SK-N-SH treated with all-trans-retinoic acid at 6 μM for 48 hours (cell line): ENCODE measurements around the gene TARS2.

Experiments
- ATAC-seq: fragments of 200-7000 bp; cut with Tn5 transposase; 3 replicates; pipeline ENCODE4 v1.9.1; 2020; ENCODE audit warnings: mild to moderate bottlenecking, moderate library complexity
- ARNTL ChIP-seq: fragments of 450-650 bp; formaldehyde crosslinking; IDR thresholded peaks from 2 replicates; pipeline ENCODE4 v1.5.0; 2020; ENCODE audit warnings: low read depth, mild to moderate bottlenecking, moderate library complexity, borderline replicate concordance
- BACH2 ChIP-seq: fragments of 250-450 bp; sonication (Bioruptor Pico); IDR thresholded peaks from 2 replicates; pipeline ENCODE4 v1.9.0; 2021; ENCODE audit warnings: mild to moderate bottlenecking, borderline replicate concordance
- CREB5 ChIP-seq: fragments of 250-450 bp; sonication (Bioruptor Pico); IDR thresholded peaks from 2 replicates; pipeline ENCODE4 v1.5.1; 2020; ENCODE audit warnings: low read depth, mild to moderate bottlenecking, moderate library complexity
- CSDC2 ChIP-seq: fragments of 250-450 bp; sonication (Bioruptor Pico); IDR thresholded peaks from 2 replicates; pipeline ENCODE4 v1.5.0; 2020; ENCODE audit warnings: mild to moderate bottlenecking, moderate library complexity
- ESRRG ChIP-seq: fragments of 250-450 bp; sonication (Bioruptor Pico); IDR thresholded peaks from 2 replicates; pipeline ENCODE4 v1.6.1; 2021; ENCODE audit warnings: mild to moderate bottlenecking
- GLIS3 ChIP-seq: fragments of 250-450 bp; sonication (Bioruptor Pico); IDR thresholded peaks from 2 replicates; pipeline ENCODE4 v1.5.0; 2020; ENCODE audit warnings: mild to moderate bottlenecking, moderate library complexity
- OSR1 ChIP-seq: fragments of 250-450 bp; sonication (Bioruptor Pico); IDR thresholded peaks from 2 replicates; pipeline ENCODE4 v1.8.0; 2022; ENCODE audit warnings: moderate library complexity, mild to moderate bottlenecking, inconsistent platforms
- PATZ1 ChIP-seq: fragments of 250-450 bp; sonication (Bioruptor Pico); IDR thresholded peaks from 2 replicates; pipeline ENCODE4 v1.8.0; 2020; ENCODE audit warnings: mild to moderate bottlenecking, moderate library complexity, borderline replicate concordance
- PPARA ChIP-seq: fragments of 250-450 bp; sonication (Bioruptor Pico); IDR thresholded peaks from 2 replicates; pipeline ENCODE4 v1.5.0; 2020; ENCODE audit warnings: mild to moderate bottlenecking, borderline replicate concordance
- RARB ChIP-seq: fragments of 250-450 bp; sonication (Bioruptor Pico); IDR thresholded peaks from 2 replicates; pipeline ENCODE4 v1.8.0; 2021; ENCODE audit warnings: mild to moderate bottlenecking, moderate library complexity
- SNAI2 ChIP-seq: fragments of 250-450 bp; sonication (Bioruptor Pico); IDR thresholded peaks from 2 replicates; pipeline ENCODE4 v1.5.0; 2020; ENCODE audit warnings: mild to moderate bottlenecking, moderate library complexity
- TCF4 ChIP-seq: fragments of 250-450 bp; sonication (Bioruptor Pico); IDR thresholded peaks from 2 replicates; pipeline ENCODE4 v1.8.0; 2021; ENCODE audit warnings: mild to moderate bottlenecking, moderate library complexity, borderline replicate concordance
- TOX ChIP-seq: fragments of 250-450 bp; sonication (Bioruptor Pico); IDR thresholded peaks from 2 replicates; pipeline ENCODE4 v1.8.0; 2021; ENCODE audit warnings: mild to moderate bottlenecking, moderate library complexity, borderline replicate concordance
- TSHZ2 ChIP-seq: fragments of 250-450 bp; sonication (Bioruptor Pico); IDR thresholded peaks from 2 replicates; pipeline ENCODE4 v1.5.0; 2020; ENCODE audit warnings: mild to moderate bottlenecking, moderate library complexity
- ZFP3 ChIP-seq: fragments of 250-450 bp; sonication (Bioruptor Pico); IDR thresholded peaks from 2 replicates; pipeline ENCODE4 v1.5.0; 2020; ENCODE audit warnings: mild to moderate bottlenecking, moderate library complexity
- ZFP30 ChIP-seq: fragments of 450-650 bp; formaldehyde crosslinking; IDR thresholded peaks from 2 replicates; pipeline ENCODE4 v1.5.0; 2022; ENCODE audit warnings: mild to moderate bottlenecking, moderate library complexity
- ZNF565 ChIP-seq: fragments of 450-650 bp; formaldehyde crosslinking; conservative IDR thresholded peaks from 2 replicates; pipeline ENCODE4 v1.5.0; 2020; ENCODE audit warnings: low read depth, mild to moderate bottlenecking, moderate library complexity
- ZNF70 ChIP-seq: fragments of 450-650 bp; formaldehyde crosslinking; IDR thresholded peaks from 2 replicates; pipeline ENCODE4 v1.5.0; 2020; ENCODE audit warnings: mild to moderate bottlenecking, moderate library complexity
- ZNF8 ChIP-seq: fragments of 450-650 bp; formaldehyde crosslinking; IDR thresholded peaks from 2 replicates; pipeline ENCODE4 v1.5.0; 2020; ENCODE audit warnings: mild to moderate bottlenecking, moderate library complexity
- TF ChIP-seq, protein P1 (sequence below): fragments of 250-450 bp; sonication (Bioruptor Pico); IDR thresholded peaks from 2 replicates; pipeline ENCODE4 v1.5.1; 2021; ENCODE audit warnings: mild to moderate bottlenecking, moderate library complexity
- TF ChIP-seq, protein P2 (sequence below): fragments of 250-450 bp; sonication (Bioruptor Pico); IDR thresholded peaks from 2 replicates; pipeline ENCODE4 v1.8.0; 2021; ENCODE audit warnings: low read depth, mild to moderate bottlenecking, moderate library complexity, borderline replicate concordance

TARS2 gene

GRCh38 chr1:150469291-150469690 is 17.9 kb upstream of the TARS2 start:
- ATAC-seq = no peak
- TF ChIP-seq TOX (CRISPR knock-in tag) (no peak), OSR1 (no peak), ZNF565 (CRISPR knock-in tag) (no peak), PATZ1 (CRISPR knock-in tag) (no peak), GLIS3 (CRISPR knock-in tag) (no peak), ZNF8 (no peak), CREB5 (no peak), TCF4 (CRISPR knock-in tag) (no peak), RARB (CRISPR knock-in tag) (no peak), PPARA (CRISPR knock-in tag) (no peak), BACH2 (no peak)

DNA sequence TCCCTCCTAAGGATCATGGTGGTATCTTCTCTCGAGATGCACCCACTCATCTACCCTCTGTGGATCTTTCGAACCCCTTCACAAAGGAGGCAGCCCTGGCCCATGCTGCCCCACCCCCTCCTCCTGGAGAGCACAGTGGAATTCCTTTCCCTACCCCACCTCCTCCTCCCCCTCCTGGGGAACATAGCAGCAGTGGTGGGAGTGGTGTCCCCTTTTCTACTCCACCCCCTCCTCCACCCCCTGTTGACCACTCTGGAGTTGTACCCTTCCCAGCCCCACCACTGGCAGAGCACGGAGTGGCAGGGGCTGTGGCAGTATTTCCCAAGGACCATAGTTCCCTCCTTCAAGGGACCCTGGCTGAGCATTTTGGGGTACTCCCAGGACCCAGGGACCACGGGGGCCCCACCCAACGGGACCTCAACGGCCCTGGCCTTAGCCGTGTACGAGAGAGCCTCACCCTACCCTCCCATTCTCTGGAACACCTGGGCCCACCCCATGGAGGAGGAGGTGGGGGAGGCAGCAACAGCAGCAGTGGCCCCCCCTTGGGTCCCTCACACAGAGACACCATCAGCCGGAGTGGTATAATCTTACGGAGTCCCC is 14.5 kb upstream of the TARS2 start:
- TF ChIP-seq TCF4 (CRISPR knock-in tag) = no peak
- TF ChIP-seq GLIS3 (CRISPR knock-in tag) = no peak
- TF ChIP-seq ARNTL = no peak
- no peak for TF ChIP-seq CSDC2
- no peak for TF ChIP-seq ESRRG (CRISPR knock-in tag)
- no peak for TF ChIP-seq TOX (CRISPR knock-in tag)
- no peak for TF ChIP-seq ZNF8
- no peak for TF ChIP-seq SNAI2 (CRISPR knock-in tag)
- TF ChIP-seq TSHZ2 (CRISPR knock-in tag) = no peak
- no peak for TF ChIP-seq OSR1
- TF ChIP-seq ZNF565 (CRISPR knock-in tag) = no peak
- TF ChIP-seq RARB (CRISPR knock-in tag) = no peak
- no peak for TF ChIP-seq ZFP30 (CRISPR knock-in tag)
- TF ChIP-seq, protein P1, sequence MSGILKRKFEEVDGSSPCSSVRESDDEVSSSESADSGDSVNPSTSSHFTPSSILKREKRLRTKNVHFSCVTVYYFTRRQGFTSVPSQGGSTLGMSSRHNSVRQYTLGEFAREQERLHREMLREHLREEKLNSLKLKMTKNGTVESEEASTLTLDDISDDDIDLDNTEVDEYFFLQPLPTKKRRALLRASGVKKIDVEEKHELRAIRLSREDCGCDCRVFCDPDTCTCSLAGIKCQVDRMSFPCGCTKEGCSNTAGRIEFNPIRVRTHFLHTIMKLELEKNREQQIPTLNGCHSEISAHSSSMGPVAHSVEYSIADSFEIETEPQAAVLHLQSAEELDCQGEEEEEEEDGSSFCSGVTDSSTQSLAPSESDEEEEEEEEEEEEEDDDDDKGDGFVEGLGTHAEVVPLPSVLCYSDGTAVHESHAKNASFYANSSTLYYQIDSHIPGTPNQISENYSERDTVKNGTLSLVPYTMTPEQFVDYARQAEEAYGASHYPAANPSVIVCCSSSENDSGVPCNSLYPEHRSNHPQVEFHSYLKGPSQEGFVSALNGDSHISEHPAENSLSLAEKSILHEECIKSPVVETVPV (CRISPR knock-in tag) = no peak
- TF ChIP-seq ZNF70 (CRISPR knock-in tag) = no peak
- TF ChIP-seq PATZ1 (CRISPR knock-in tag) = no peak
- TF ChIP-seq, protein P2, sequence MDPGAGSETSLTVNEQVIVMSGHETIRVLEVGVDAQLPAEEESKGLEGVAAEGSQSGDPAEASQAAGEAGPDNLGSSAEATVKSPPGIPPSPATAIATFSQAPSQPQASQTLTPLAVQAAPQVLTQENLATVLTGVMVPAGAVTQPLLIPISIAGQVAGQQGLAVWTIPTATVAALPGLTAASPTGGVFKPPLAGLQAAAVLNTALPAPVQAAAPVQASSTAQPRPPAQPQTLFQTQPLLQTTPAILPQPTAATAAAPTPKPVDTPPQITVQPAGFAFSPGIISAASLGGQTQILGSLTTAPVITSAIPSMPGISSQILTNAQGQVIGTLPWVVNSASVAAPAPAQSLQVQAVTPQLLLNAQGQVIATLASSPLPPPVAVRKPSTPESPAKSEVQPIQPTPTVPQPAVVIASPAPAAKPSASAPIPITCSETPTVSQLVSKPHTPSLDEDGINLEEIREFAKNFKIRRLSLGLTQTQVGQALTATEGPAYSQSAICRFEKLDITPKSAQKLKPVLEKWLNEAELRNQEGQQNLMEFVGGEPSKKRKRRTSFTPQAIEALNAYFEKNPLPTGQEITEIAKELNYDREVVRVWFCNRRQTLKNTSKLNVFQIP (CRISPR knock-in tag) = no peak
- no peak for TF ChIP-seq ZFP3 (CRISPR knock-in tag)
- TF ChIP-seq PPARA (CRISPR knock-in tag) = no peak
- no peak for TF ChIP-seq BACH2
- ATAC-seq = no peak
